GM12875 (cell line): ENCODE measurements around the gene OR10C1.

Experiments used
- H3K4me3 ChIP-seq: one replicate; pipeline ENCODE4 v1.5.1; 2011; ENCODE audit warnings: low read depth, low read length, control low read depth
- CTCF ChIP-seq: IDR thresholded peaks from 2 replicates; pipeline ENCODE4 v1.5.1; 2011; ENCODE audit warnings: low read depth, mild to moderate bottlenecking, control low read depth, inconsistent platforms, low read length, moderate library complexity, borderline replicate concordance; ENCODE audit not compliant: insufficient read depth

Gene OR10C1

DNA sequence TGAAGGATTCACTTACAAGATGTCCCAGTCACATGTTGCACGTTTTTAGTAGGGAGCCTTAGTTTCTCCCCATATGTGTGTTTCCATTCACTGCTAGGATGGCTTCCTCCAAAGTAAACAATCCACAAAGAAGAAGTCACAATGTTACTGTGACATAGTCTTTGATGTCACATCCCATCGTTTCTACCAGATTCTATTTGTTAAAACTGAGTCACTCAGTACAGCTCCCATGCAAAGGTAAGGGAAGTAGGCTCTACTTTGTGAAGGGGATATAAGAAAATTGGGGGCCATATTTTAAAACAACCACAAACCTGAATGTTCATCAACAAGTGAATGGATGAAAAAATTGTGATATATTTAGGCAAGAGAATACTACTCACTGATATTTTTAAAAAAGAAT is 17.9 kb downstream of the OR10C1 start, which contains the start of the genes OR11A1 and OR2H1:
TSS of gene OR11A1 (minus strand) at position 101 of the 400 bp plus-strand sequence. CDS start 29,430 bp downstream, outside the sequence.
TSS of gene OR2H1 (plus strand) at position 185 of the 400 bp plus-strand sequence. CDS start 4,615 bp downstream, outside the sequence.
- H3K4me3 ChIP-seq: no peak within 1 kb of the TSS
- no peak for TF ChIP-seq CTCF

- no peak overlapping the region for H3K4me3 ChIP-seq
- no peak for TF ChIP-seq CTCF
Measured at GRCh38 chr6:29461021-29461814, 22.1 kb downstream of the OR10C1 start.

GRCh38 chr6:29462022-29462421 is 22.9 kb downstream of the OR10C1 start:
- TF ChIP-seq CTCF: no peak
- no peak overlapping the region for H3K4me3 ChIP-seq

DNA sequence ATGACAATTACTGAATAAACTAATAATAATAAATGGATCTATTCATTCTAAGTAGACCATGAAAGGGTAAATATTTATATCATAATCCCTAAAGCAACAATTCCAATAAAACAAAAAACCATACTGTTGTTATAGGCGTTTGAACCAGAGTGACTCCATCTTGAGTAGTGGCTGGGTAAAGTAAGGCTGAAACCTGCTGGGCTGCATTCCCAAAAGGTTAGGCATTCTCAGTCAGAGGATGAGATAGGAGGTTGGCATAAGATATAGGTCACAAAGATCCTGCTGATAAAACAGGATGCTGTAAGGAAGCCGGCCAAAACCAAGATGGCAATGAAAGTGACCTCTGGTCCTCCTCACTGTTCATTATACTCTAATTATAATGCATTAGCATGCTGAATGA is 26.2 kb downstream of the OR10C1 start:
- no peak for TF ChIP-seq CTCF
- H3K4me3 ChIP-seq: no peak overlapping the region

DNA sequence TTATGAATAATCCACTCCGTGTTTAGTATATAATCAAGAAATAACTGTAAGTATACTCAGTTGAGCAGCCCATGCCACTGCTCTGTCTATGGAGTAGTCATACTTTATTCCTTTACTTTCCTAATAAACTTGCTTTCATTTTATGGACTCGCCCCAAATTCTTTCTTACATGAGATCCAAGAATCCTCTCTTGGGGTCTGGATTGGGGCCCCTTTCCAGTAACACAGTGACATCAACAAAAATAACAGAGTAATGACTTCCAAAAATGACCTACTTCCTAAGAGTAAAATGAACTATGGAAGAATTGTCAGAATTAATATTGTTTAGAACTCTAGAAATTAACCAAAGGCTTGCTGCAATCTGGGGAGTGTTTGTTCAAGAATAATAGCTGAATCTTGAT is 26.7 kb downstream of the OR10C1 start:
- TF ChIP-seq CTCF: no peak
- no peak overlapping the region for H3K4me3 ChIP-seq

DNA sequence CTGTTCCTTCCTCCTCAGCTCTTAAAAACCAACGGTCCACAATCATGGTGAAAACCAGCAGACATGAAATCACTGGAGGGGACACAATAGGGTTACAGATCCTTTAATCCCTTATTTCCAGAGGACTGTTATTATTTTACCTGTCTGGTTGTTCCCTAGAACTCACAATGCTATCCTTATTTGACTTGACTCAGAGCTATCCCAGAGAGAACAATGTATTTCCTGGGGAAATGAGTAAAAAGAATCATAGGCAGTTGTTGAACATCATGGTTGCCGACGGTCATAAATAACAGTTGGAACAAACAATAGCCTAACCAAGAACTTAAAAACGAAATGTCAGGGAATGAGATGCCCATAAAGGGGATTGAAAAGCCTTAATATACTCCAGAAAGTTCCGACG is 27.1 kb downstream of the OR10C1 start:
- TF ChIP-seq CTCF: no peak
- no peak overlapping the region for H3K4me3 ChIP-seq

DNA sequence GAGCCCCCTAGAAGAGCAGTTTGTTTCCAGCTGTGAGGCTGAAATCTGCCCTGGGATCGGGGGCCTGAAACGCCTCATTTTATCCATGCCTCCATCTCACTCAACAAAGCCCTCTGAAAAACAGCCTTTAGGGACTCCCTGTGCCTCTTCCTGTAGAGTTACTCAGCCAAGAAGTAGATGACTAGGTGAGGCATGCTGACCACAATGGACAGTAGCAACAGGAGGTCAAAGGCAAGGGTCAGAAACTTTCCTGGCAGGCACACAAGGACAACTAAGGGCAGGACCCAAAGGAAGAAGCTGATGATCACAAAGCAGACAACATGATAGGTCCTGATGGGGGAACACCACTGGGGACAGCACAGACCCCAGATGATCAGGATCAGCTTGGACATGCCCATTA is 35.9 kb downstream of the OR10C1 start:
- H3K4me3 ChIP-seq: no peak overlapping the region
- no peak for TF ChIP-seq CTCF
